ENCODE data around the gene KCNQ1OT1. TPM values are rescaled to one million over a fixed set of nuclear protein-coding genes. Genes with fewer than 3 reads are reported as not detected.
A peak's percentile ranks its signal among the peaks of the same experiment; 100 is the strongest.

The KCNQ1OT1 gene
- total RNA-seq, 4 donors from 2014 or later = 0.66 to 2.5 (median 1.3) TPM

GRCh38 chr11:2713094-2713493 lies 13.3 kb upstream of the KCNQ1OT1 start:
- intact Hi-C loops (cut with DNase I) = no loop called here
- Histone ChIP-seq H3K4me1 (peaks cover 9 to 20% (median 19%) of the 10 kb centered on the region in 4 donors), H3K36me3 (no peaks in the 10 kb centered on the region), H3K9me3 (no peaks in the 10 kb centered on the region), H3K4me3 (no peak overlapping the region), H3K27me3 (no peaks in the 10 kb centered on the region), H3K27ac (replicated peaks in 1 of 4) (no peak overlapping the region)
- DNase-seq (ENCODE audit: extremely low spot score) = no peak
- TF ChIP-seq CTCF (IDR thresholded peaks at IDR 0.05) (no peak), EP300 (IDR thresholded peaks at IDR 0.05) (no peak), POLR2AphosphoS5 (IDR thresholded peaks at IDR 0.05) (no peak), POLR2A (IDR thresholded peaks at IDR 0.05; ENCODE audit: low read depth) (no peak)
- 71% methylated on average over 12 of the region's 12 CpGs for WGBS

- DNase-seq (ENCODE audit: extremely low spot score) = no peak
- Histone ChIP-seq H3K36me3 (no peaks in the 10 kb centered on the region), H3K4me3 (no peak overlapping the region), H3K27me3 (no peaks in the 10 kb centered on the region), H3K9me3 (peaks cover 0 to 4% (median 0%) of the 10 kb centered on the region in 4 donors), H3K27ac (replicated peaks in 1 of 4) (no peak overlapping the region), H3K4me1 (peaks cover 9 to 29% (median 28%) of the 10 kb centered on the region in 4 donors)
- WGBS = 94% methylated on average over 6 of the region's 6 CpGs
- TF ChIP-seq CTCF (IDR thresholded peaks at IDR 0.05) (no peak), EP300 (IDR thresholded peaks at IDR 0.05) (no peak), POLR2A (IDR thresholded peaks at IDR 0.05; ENCODE audit: low read depth) (no peak), POLR2AphosphoS5 (IDR thresholded peaks at IDR 0.05) (no peak)
- intact Hi-C loops (cut with DNase I) = no loop called here
Measured at GRCh38 chr11:2711161-2711560, 11.4 kb upstream of the KCNQ1OT1 start.

- no peak for TF ChIP-seq EP300 (IDR thresholded peaks at IDR 0.05)
- peak; percentile 13 to 30 for TF ChIP-seq POLR2AphosphoS5 (IDR thresholded peaks at IDR 0.05)
- Histone ChIP-seq H3K36me3 (no peaks in the 10 kb centered on the region), H3K4me3 (peak overlapping the region; percentile 28 to 35 (median 32)), H3K27me3 (no peaks in the 10 kb centered on the region), H3K4me1 (peaks cover 9 to 29% (median 28%) of the 10 kb centered on the region in 4 donors), H3K9me3 (peaks cover 0 to 6% (median 0%) of the 10 kb centered on the region in 4 donors), H3K27ac (replicated peaks in 1 of 4) (peak overlapping the region; percentile 80 to 89 (median 88))
- 21% methylated on average over 8 of the region's 8 CpGs for WGBS
- no peak for DNase-seq (ENCODE audit: extremely low spot score)
- intact Hi-C loops (cut with DNase I) = loop anchor here (2.0 kb wide), 1 partner anchor 69 kb away; no protein-coding TSS in a partner anchor
Measured at GRCh38 chr11:2709429-2709828, 9.6 kb upstream of the KCNQ1OT1 start.

GRCh38 chr11:2708757-2709281 lies 9.0 kb upstream of the KCNQ1OT1 start:
- Histone ChIP-seq H3K9me3 (peaks cover 0 to 6% (median 0%) of the 10 kb centered on the region in 4 donors), H3K36me3 (no peaks in the 10 kb centered on the region), H3K27me3 (no peaks in the 10 kb centered on the region), H3K27ac (replicated peaks in 1 of 4) (peak overlapping the region; percentile 80 to 89 (median 88)), H3K4me1 (peaks cover 9 to 29% (median 28%) of the 10 kb centered on the region in 4 donors), H3K4me3 (peak overlapping the region; percentile 28 to 35 (median 32))
- intact Hi-C loops (cut with DNase I) = loop anchor here (2.0 kb wide), 1 partner anchor 70 kb away; no protein-coding TSS in a partner anchor
- TF ChIP-seq EP300 (IDR thresholded peaks at IDR 0.05) (no peak), POLR2AphosphoS5 (IDR thresholded peaks at IDR 0.05) (peak; percentile 43 to 46)
- no peak for DNase-seq (ENCODE audit: extremely low spot score)
- 34% methylated on average over 14 of the region's 14 CpGs for WGBS

- H3K4me3 ChIP-seq = peak overlapping the region; percentile 28 to 35 (median 32)
- WGBS = 34% methylated on average over 11 of the region's 11 CpGs
- H3K9me3 ChIP-seq = peaks cover 0 to 6% (median 0%) of the 10 kb centered on the region in 4 donors
- H3K27me3 ChIP-seq = no peaks in the 10 kb centered on the region
- TF ChIP-seq CTCF (IDR thresholded peaks at IDR 0.05) (peak in 1 of 3 experiments; percentile 9), POLR2A (IDR thresholded peaks at IDR 0.05; ENCODE audit: low read depth) (no peak), POLR2AphosphoS5 (IDR thresholded peaks at IDR 0.05) (peak; percentile 20 to 34), EP300 (IDR thresholded peaks at IDR 0.05) (no peak)
- no peaks in the 10 kb centered on the region for H3K36me3 ChIP-seq
- no peak for DNase-seq (ENCODE audit: extremely low spot score)
- H3K4me1 ChIP-seq = peaks cover 12 to 35% (median 28%) of the 10 kb centered on the region in 4 donors
- H3K27ac ChIP-seq (replicated peaks in 1 of 4) = peak overlapping the region; percentile 80 to 89 (median 88)
- intact Hi-C loops (cut with DNase I) = loop anchor here (2.0 kb wide), 1 partner anchor 71 kb away; no protein-coding TSS in a partner anchor
Measured at GRCh38 chr11:2708151-2708581, 8.4 kb upstream of the KCNQ1OT1 start.
